Right atrium auricular region (tissue), 2 donors: ENCODE measurements around the gene LMF1. TPM values are rescaled to one million over a fixed set of nuclear protein-coding genes. Genes with fewer than 3 reads are reported as not detected.

Experiments used
- DNase-seq: peaks from one replicate; pipeline ENCODE4 v3.0.0-alpha.2; 2019; ENCODE audit warnings: low spot score
- H3K27ac ChIP-seq, 2 donors: fragments of 200-600 bp; sonication (generic); 1 replicate in 1 of 2; 2 replicates in 1 of 2; pipeline ENCODE4 v1.5.1; 2016 to 2019
- H3K27me3 ChIP-seq, 2 donors: fragments of 200-600 bp; sonication (generic); one replicate each; pipeline versions ENCODE4 v1.5.1 to v1.6.0; 2017 to 2019
- H3K36me3 ChIP-seq: fragments of 200-600 bp; sonication (generic); one replicate; pipeline ENCODE4 v1.5.1; 2016
- H3K4me1 ChIP-seq, 2 donors: fragments of 200-600 bp; sonication (generic); one replicate each; pipeline versions ENCODE4 v1.5.1 to v1.6.0; 2017 to 2019
- H3K4me3 ChIP-seq, 2 donors: fragments of 200-600 bp; sonication (generic); 1 replicate in 1 of 2; 2 replicates in 1 of 2; pipeline ENCODE4 v1.5.1; 2017 to 2019; ENCODE audit warnings: mild to moderate bottlenecking in 1 of 2, moderate library complexity in 1 of 2
- H3K9me3 ChIP-seq, 2 donors: fragments of 200-600 bp; sonication (generic); one replicate each; pipeline ENCODE4 v1.5.1; 2019
- CTCF ChIP-seq, 2 donors: fragments of 200-600 bp; sonication (generic); IDR thresholded peaks; one replicate each; pipeline ENCODE4 v1.5.1; 2019; ENCODE audit warnings: antibody characterized with exemption in 2 of 2
- total RNA-seq, 2 donors: library from RNA; depleted of rRNA; stranded (reverse); fragments of >200 nt; gene quantifications; one replicate each; pipeline ENCODE4 v1.1.0, GENCODE V29; 2016

The LMF1 gene
- total RNA-seq, 2 donors from 2014 or later = 11.9 to 14.1 TPM

GRCh38 chr16:1007284-1007850 is 36.6 kb upstream of the LMF1 start:
- H3K9me3 ChIP-seq = no peaks in the 10 kb centered on the region
- H3K27me3 ChIP-seq = no peaks in the 10 kb centered on the region
- DNase-seq = no peak
- TF ChIP-seq CTCF (IDR thresholded peaks at IDR 0.05) = no peak
- no peaks in the 10 kb centered on the region for H3K36me3 ChIP-seq
- H3K4me3 ChIP-seq = no peak overlapping the region
- no peak overlapping the region for H3K27ac ChIP-seq
- no peaks in the 10 kb centered on the region for H3K4me1 ChIP-seq

GRCh38 chr16:1006781-1007180 is 36.0 kb upstream of the LMF1 start:
- H3K9me3 ChIP-seq = no peaks in the 10 kb centered on the region
- no peaks in the 10 kb centered on the region for H3K27me3 ChIP-seq
- no peak overlapping the region for H3K27ac ChIP-seq
- no peaks in the 10 kb centered on the region for H3K4me1 ChIP-seq
- H3K4me3 ChIP-seq = no peak overlapping the region
- no peak for DNase-seq
- TF ChIP-seq CTCF (IDR thresholded peaks at IDR 0.05) = no peak
- no peaks in the 10 kb centered on the region for H3K36me3 ChIP-seq

GRCh38 chr16:1005286-1005685 is 34.5 kb upstream of the LMF1 start:
- no peaks in the 10 kb centered on the region for H3K9me3 ChIP-seq
- H3K4me3 ChIP-seq = no peak overlapping the region
- H3K27me3 ChIP-seq = no peaks in the 10 kb centered on the region
- DNase-seq = no peak
- H3K4me1 ChIP-seq = no peaks in the 10 kb centered on the region
- no peak overlapping the region for H3K27ac ChIP-seq
- no peaks in the 10 kb centered on the region for H3K36me3 ChIP-seq
- no peak for TF ChIP-seq CTCF (IDR thresholded peaks at IDR 0.05)

GRCh38 chr16:1003391-1004347 is 32.9 kb upstream of the LMF1 start:
- no peak for DNase-seq
- no peak overlapping the region for H3K4me3 ChIP-seq
- TF ChIP-seq CTCF (IDR thresholded peaks at IDR 0.05) = no peak
- no peaks in the 10 kb centered on the region for H3K9me3 ChIP-seq
- no peaks in the 10 kb centered on the region for H3K27me3 ChIP-seq
- no peaks in the 10 kb centered on the region for H3K36me3 ChIP-seq
- no peaks in the 10 kb centered on the region for H3K4me1 ChIP-seq
- no peak overlapping the region for H3K27ac ChIP-seq

- no peak overlapping the region for H3K4me3 ChIP-seq
- H3K36me3 ChIP-seq = no peaks in the 10 kb centered on the region
- no peak overlapping the region for H3K27ac ChIP-seq
- H3K4me1 ChIP-seq = no peaks in the 10 kb centered on the region
- DNase-seq = no peak
- H3K27me3 ChIP-seq = no peaks in the 10 kb centered on the region
- no peaks in the 10 kb centered on the region for H3K9me3 ChIP-seq
- TF ChIP-seq CTCF (IDR thresholded peaks at IDR 0.05) = no peak
Observed at GRCh38 chr16:1002399-1003166, 31.8 kb upstream of the LMF1 start.
